22Rv1 (cell line): ENCODE results near the gene CAPN15.

Experiments
- H3K27ac ChIP-seq: fragments of 450-650 bp; 2 replicates; pipeline ENCODE4 v1.5.1; 2017
- CTCF ChIP-seq: fragments of 450-650 bp; IDR thresholded peaks from 2 replicates; pipeline ENCODE4 v1.5.1; 2017; ENCODE audit warnings: mild to moderate bottlenecking
- ZFX ChIP-seq: fragments of 450-650 bp; IDR thresholded peaks from 2 replicates; pipeline ENCODE4 v1.6.1; 2017; ENCODE audit warnings: antibody characterized with exemption, borderline replicate concordance

CAPN15 gene

GRCh38 chr16:580141-580945 is 52.8 kb downstream of the CAPN15 start:
- no peak overlapping the region for H3K27ac ChIP-seq
- TF ChIP-seq CTCF (no peak), ZFX (no peak)

- TF ChIP-seq ZFX: no peak
- no peak for TF ChIP-seq CTCF
These were observed 53.5 kb downstream of the CAPN15 start for GRCh38 chr16:580946-581498.

GRCh38 chr16:582218-582613 is 54.7 kb downstream of the CAPN15 start:
- no peak overlapping the region for H3K27ac ChIP-seq
- no peak for TF ChIP-seq CTCF

More at GRCh38 chr16:580946-581498, 53.5 kb downstream of the CAPN15 start:
- no peak overlapping the region for H3K27ac ChIP-seq

- no peak for TF ChIP-seq CTCF
- TF ChIP-seq ZFX: no peak
- H3K27ac ChIP-seq: peak overlapping the region; percentile 73; the same call in 1 of the 2 replicates
These were observed 55.3 kb downstream of the CAPN15 start for GRCh38 chr16:582614-583331.

GRCh38 chr16:583470-583814 is 55.9 kb downstream of the CAPN15 start:
- no peak for TF ChIP-seq CTCF
- no peak for TF ChIP-seq ZFX
- H3K27ac ChIP-seq: peak overlapping the region; percentile 73

GRCh38 chr16:583815-584591 is 56.5 kb downstream of the CAPN15 start:
- TF ChIP-seq ZFX (no peak), CTCF (no peak)
- peak overlapping the region; percentile 73 for H3K27ac ChIP-seq

- H3K27ac ChIP-seq: peak overlapping the region; percentile 99
- TF ChIP-seq ZFX: no peak
- no peak for TF ChIP-seq CTCF
These were observed 57.8 kb downstream of the CAPN15 start for GRCh38 chr16:585351-585750.
